NCI-H1930 (cell line): ENCODE results near the gene PTRHD1.
A peak's percentile ranks its signal among the peaks of the same experiment; 100 is the strongest.
"Not testable (repeated sequence)": the region's sequence is repeated elsewhere in the genome, so short reads cannot be mapped to it uniquely, and the experiment has no call there.

Experiments
- DNase-seq, 2 experiments: peaks; one replicate each; lab custom pipeline; 2025; lab: John Stamatoyannopoulos, UW

PTRHD1 gene

DNA sequence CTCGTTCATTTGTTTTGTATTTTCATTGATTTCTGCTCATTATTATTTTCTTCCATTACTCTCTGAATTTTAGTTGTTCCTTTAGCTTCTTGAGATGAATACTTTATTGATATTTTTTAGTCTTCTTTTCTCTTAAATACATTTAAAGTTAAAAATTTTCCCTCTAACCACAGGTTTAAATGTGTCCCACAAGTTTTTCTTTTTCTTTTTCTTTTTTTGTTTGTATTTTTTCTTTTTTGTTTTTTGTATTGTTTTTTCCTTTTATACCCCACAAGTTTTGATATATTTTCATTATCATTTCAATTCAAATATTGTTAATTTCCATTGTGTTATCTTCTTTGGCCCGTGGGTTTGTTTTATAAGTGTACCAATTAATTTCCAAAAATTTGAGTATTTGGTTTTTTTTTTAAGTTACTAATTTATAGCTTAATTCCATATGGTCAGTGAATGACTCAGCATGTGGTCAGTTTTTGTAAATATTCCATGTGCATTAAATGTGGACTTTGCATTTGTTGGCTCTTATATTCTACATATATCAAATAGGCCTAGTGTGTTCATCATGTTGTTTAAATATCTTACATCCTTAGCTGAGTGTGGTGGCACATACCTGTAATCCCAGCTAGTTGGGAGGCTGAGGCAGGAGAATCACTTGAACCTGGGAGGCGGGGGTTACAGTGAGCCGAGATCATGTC lies 16.3 kb upstream of the PTRHD1 start:
- no peak for DNase-seq

DNA sequence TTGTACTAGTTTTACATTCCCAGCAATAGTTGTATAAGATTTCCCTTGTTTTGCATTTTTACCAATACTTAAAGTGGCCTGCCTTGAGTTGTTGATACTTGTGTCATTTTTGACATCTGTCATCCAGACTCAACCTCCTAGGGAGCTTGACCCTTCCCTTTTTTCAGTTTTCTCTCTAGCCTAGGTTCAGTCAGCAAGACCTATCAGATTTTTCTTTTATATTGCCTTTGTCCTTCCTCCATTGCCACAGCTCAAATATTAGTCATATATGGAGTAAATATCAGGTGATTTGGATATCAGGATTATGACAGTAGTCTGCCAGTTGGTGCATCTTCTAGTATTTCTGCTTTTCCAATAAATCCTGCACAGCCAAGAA lies 13.5 kb upstream of the PTRHD1 start:
- DNase-seq = no peak

DNA sequence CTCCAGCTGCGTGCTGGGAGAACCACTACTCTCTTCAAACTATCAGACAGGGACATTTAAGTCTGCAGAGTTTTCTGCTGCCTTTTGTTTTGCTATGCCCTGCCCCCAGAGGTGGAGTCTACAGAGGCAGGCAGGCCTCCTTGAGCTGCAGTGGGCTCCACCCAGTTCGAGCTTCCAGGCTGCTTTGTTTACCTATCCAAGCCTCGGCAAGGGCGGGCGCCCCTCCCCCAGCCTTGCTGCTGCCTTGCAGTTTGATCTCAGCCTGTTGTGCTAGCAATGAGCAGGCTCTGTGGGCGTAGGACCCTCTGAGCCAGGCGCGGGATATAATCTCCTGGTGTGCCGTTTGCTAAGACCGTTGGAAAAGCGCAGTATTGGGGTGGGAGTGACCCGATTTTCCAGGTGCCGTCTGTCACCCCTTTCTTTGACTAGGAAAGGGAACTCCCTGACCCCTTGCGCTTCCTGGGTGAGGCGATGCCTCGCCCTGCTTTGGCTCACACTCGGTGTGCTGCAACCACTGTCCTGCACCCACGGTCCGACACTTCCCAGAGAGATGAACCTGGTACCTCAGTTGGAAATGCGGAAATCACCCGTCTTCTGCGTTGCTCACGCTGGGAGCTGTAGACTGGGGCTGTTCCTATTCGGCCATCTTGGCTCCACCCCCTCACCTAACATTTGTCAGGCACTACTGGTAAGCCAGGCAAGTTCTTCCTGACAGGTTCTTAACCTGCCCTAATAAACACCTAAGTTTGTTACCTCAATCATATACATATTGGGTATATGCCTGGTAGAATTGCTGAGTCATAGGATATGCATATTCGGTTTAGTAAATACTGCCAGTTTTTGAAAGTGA lies 12.8 kb upstream of the PTRHD1 start:
- DNase-seq = not testable (repeated sequence)

DNA sequence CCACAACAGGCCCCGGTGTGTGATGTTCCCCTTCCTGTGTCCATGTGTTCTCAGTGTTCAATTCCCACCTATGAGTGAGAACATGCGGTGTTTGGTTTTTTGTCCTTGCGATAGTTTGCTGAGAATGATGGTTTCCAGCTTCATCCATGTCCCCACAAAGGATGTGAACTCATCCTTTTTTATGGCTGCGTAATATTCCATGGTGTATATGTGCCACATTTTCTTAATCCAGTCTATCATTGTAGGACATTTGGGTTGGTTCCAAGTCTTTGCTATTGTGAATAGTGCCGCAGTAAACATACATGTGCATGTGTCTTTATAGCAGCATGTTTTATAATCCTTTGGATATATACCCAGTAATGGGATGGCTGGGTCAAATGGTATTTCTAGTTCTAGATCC lies 7.3 kb upstream of the PTRHD1 start:
- DNase-seq = not testable (repeated sequence)

DNA sequence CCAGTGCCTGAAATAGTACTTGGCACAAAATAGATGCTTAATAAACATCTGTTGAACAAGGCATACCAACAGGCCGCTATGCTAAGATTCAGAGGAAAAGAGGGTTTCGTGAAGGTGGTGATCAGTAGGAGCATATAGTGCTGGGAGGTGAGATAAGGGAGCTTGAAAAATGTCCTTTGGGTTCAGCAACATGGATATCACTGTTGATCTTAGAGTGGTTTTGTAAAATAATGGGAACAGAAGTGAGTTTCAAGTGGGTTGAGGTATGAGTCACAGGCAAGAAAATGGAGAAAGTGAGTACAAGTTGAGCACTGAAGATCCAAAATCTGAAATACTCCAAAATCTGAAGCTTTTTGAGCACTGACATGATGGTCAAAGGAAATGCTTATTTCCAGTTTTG lies 4.5 kb upstream of the PTRHD1 start:
- no peak for DNase-seq

DNA sequence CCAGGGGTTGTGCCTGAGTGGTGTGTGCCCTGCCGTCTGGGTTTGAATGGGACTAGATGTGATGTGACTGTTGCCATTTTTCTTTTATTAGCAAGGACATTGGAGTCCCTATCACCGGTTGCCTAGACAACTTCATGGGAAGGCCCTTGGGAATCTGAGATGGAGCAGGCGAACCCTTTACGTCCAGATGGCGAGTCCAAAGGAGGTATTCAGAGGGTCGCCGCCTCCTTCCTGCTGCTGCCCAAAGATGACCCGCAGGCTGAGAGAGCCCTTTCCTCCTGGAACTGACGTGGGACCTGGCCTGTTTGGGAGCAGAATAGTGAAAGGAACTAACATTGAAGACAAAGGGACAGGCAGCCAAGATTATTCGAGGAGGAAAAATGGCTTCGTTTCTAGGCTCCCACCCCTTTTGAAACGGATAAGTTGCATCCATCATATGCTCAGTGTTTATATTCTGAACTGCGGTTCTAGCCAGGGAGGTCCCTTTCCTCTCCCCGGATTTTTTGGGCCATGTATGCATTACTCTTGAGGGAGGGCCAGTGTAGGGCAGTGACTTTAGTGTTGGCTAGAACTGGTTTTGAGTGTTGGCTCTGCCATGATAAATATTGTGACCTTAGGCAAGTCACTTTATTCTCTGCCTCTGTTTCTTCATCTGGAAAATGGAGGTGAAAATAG lies 707 bp upstream of the PTRHD1 start:
- peak; percentile 22 to 69 for DNase-seq

DNA sequence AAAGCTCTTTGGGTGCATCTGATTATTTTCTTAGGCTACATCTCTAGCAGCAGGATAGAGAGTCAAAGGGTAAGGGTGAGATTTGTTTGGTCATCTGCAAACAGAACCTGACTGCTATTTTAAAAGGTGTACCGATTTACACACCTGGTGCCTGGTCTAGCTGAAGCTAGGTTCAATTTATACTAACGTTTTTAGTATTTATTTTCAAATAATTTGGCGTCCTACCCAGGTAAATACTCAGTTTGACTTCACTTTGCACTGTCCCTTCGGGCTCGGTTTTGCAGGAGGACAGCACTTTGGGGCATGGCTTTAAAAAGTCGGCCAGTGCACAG lies 683 bp downstream of the PTRHD1 start:
- DNase-seq = no peak

DNA sequence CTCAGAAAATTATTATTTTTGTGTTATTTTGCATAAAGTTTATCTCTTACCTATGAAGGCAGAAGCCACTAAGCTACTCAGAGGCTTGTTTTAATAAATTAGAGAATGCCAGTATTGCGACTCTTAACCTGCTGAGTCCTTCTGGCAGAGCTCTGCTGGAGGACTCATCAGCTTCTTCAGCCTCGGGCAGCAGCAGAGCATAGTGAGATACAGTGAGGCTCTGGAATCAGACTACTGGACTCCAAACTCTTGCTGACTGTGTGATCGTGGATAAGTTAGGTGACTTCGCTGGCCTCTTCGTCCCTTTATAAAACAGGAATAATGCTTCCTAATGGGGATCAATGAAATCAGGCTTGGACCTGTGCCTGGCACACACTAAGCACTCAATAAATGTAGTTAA lies 1.7 kb downstream of the PTRHD1 start:
- DNase-seq = no peak

DNA sequence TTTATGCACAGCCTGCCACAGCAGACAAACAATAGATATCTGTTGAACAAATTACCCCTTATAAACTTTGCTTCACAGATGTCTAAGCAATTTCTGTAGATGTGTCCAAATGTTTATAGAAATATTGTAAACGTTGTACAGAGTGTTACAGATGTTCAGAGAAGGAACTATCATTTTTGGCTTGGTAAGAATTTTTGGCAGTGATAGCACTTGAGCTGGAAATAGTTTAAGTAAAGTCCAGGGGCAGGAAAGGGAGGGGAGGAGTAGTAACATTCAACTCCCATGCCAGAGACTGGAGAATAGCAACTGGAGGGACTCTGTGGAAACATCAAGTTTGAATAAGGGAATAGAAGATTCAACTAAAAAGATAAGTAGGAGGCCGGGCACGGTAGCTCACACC lies 4.4 kb downstream of the PTRHD1 start:
- DNase-seq = no peak

DNA sequence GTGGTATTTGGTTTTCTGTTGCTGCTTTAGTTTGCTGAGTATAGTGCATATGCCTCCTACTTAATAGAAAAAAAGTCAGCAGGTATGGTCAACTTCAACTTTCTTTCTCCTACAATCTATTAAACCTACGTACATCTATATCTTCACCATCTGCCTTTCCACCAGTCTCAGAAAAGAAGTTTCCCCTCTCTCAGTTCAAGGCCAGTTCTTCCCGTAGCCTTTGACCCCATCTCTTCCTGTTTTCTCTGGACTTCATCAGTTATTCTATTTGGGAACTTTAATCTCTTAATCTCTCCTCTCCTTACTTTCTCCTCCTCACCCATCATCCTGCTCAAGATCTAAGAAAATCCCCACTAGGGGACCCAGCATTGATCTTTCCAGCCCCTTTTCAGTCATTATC lies 5.7 kb downstream of the PTRHD1 start:
- DNase-seq = no peak

DNA sequence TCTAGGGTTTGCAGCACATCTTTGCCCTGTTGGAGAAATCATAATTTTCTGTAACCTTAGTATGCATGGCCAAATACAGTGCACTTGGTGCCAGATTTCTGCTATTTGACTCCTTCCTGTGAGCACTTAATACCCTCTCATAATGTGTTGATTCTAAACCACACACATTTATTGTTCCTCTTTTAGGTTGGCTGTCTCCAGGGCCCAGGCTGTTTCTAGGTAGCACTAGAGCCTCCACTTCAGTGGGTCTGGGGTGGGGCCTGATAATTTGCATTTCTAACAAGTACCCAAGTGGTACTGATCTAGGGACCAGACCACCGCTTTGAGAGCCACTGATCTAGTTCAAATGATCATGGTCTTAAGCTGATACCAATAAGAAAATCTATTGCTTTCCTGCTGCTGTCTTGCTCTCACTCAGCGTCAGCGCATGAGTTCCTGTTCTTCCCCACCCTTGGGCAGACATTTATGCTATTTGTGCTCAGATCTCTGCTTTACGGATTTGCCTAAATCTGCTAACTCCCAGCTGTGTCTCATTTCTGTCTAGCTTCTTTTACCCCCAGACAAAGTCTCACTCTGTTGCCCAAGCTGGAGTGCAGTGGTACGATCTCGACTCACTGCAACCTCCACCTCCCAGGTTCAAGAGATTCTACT lies 7.4 kb downstream of the PTRHD1 start:
- DNase-seq = no peak

DNA sequence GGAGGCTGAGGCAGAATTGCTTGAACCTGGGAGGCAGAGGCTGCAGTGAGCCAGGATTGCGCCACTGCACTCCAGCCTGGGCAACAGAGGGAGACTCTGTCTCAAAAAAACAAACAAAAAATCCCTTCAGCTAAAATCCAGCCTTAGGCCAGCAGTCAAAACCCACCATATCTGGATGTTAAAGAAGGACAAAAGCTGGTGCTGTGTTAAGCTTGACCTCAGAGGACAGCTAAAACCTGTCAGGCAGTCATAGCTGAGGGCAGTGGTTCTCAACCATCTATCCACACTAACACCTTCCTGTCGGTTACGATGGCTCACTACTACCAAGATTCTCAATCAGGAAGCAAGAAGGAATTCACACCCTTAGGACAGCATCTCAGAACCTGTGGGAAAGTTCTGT lies 9.6 kb downstream of the PTRHD1 start:
- no peak for DNase-seq

DNA sequence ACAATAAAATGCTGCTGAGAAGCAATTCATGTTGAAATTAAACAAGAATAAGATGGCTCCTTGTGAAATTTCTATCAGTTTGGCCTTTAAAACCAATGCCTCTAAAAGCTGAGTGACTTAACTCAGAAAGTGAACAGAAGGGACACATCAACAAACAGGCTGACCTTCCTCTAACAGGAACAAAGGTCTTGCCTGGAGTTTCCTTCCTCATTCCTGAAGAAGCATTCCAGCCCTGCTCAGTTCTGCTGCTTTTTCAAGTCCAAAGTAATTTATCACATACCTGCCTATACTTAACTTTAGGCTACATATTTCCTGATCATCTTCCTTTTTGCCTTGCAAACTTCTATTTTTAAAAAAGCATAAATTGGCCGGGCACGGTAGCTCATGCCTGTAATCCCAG lies 14.1 kb downstream of the PTRHD1 start:
- no peak for DNase-seq

DNA sequence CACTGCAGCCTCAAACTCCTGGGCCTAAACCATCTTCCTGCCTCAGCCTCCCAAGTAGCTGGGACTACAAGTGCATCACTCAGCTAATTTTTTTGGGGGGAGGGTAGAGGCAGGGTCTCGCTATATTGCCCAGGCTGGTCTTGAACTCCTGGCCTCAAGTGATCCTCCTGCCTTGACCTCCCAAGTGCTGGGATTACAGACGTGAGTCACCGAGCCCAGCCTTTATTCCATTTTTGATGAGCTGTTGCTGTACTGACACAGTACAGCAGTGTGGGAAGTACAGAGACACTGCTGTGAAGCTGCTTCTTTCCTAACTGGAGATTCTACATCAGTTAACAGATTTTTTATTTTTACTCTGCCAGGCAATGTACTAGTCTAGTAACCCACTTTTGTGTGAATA lies 18.8 kb downstream of the PTRHD1 start:
- no peak for DNase-seq

DNA sequence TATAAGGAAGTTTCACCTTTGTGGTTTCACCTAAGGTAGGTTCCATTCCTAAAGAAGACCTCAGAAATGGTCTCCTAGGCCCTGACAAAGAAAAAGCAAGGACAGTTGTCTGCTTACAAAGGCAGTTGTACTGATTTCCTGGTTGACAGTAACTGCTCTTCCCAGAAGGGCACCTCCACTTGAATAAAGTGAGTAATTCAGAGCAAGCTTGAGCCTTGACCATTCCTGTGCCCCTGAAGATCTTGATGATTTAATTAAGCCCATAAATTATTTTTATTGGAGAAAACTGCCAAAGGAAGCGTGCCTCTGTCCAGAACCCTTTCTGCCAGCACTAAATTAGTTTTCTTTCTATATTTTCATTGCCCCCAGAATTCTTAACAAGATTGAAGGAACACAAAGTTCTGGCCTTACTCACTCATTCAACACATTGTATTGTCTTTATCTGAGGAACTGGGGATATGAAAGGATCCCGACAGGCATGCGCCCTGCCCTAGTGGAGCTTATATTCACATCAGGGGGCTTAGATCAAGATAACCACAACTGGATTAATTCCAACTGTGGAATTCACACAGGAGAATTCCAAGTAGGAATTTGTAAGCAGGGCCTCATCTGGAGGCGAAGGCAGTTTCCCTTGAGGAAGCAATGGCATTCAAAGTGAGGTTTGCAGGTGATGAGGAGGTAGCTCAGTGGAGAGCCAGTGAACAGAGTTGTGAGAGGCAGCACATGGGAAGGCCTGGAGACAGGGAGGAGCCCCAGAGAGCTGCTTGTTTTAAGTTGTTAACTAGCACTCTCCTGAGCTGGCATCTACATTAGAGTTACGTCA lies 21.2 kb downstream of the PTRHD1 start:
- no peak for DNase-seq

DNA sequence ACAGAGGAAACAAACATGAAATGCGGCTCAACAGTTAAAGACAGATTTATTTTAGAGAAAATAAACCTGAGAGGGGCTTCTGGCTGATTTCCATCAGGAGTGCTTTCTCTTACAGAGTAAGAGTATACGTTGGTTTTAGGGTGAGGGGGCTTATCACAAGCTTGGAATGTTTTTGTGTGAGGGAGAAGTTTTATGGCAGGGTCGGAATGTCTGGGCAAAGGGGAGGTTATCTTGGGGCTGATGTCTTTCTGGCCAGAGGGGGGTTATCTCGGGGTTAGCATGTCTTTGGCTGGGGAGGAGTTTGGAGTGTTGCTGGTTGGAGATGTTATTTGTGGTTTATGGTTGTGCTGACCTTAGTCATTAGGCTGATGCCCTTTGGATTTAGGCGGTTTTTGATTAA lies 22.1 kb downstream of the PTRHD1 start:
- DNase-seq = no peak

DNA sequence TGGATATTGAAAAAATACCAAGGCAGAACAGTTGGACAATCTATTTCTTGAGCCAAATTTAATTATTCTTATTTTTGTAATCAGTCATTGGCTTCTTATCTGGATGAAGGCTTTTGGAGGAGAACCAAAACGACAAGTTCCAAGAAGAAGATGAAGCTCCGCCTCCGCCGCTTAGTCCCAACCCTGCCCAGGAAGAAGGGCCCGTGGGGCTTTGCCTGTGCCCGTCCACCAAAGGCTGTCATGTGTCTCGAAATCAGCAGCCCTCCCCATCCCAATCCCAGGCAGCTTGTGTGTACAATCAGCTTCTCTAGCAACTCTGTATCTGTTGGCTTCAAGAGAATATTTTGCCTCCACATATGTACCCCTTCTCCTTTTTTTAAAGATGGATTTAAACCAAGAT lies 24.6 kb downstream of the PTRHD1 start:
- no peak for DNase-seq

DNA sequence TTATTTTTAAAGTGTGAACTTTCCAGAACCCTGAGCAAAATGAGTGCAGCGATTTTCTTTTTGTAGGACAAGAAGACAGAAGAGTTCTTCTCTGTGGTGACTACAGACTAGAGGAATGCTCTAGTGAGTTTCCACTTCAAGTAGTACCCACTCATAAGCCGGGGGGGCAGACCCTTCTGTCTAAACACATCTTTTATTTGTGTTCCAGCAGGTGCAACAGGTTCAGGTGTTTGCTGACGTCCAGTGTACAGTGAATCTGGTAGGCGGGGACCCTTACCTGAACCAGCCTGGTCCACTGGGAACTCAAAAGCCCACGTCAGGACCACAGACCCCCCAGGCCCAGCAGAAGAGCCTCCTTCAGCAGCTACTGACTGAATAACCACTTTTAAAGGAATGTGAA lies 25.2 kb downstream of the PTRHD1 start:
- DNase-seq = no peak

DNA sequence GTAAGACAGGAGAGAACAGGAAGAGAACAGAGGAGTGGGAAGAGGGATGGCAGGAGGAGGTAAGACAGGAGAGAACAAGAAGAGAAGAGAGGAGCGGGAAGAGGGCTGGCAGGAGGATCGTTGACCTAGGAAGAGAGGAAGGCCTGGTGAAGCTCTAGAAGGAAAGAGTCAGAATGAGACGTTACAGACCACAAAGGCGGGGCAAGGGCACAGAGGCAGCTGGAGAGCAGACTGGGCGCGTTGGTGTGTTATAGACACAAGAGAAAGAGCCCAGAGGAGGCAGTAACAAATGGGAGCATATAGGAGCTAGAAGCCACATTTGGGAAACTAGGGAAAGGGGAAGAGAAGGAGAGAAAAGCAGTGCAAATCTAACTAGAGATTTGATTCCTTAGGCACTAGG lies 26.6 kb downstream of the PTRHD1 start:
- no peak for DNase-seq

DNA sequence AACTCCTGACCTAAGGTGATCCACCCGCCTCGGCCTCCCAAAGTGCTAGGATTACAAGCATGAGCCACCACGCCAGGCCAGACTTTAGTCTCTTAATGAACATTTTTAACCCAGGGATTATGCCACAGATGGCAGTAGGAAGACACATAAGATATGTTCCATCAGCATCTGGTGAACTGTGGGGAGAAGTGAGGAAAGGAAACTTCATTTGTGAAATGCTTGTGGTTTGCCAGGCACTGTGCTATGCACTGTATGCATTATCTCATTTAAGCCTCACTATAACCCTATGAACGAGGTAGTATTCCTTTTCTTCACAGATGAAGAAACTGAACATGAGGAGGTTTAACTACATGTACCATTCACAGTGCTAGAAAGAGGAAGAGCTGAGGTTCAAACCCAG lies 29.3 kb downstream of the PTRHD1 start:
- DNase-seq = no peak

DNA sequence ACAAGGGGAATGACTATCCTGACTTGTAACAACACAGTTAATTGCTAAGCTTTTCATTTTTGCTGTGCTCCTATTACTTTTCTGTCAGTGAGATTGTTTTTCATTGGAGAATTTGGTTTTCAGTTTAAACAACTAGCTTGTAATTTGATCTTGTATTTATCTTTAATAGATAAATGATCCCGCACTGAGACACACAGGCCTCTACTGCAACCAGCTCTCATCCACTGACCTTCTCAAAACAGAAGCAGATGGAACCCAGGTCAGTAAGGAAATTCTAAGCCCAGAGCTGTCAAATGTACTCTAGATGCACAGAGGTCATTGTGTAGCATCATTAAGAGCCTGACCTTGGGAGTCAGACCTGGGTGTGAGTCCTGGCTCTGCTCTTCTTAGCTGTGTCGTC lies 30.7 kb downstream of the PTRHD1 start:
- no peak for DNase-seq

DNA sequence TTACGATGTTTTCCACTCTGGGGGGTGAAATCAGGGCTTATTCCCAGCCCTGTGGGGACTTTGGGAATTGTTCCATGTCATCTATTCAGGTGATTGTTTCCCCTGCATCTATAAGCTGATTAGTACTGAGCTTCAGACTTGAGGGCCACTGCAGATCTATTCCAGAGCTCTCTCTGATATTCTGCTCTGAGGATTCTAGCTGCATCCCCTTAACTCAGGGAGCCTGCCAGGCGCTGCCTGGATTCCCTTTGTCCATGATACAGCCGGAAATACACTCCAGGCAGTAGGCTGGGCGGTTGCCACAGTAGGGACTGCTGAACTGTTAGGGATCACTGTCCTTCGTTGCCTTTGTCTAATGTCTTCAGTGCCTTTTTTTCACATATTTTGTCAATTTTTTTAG lies 31.3 kb downstream of the PTRHD1 start:
- DNase-seq = no peak
